ENCODE data around the gene RNF180. TPM values are rescaled to one million over a fixed set of nuclear protein-coding genes. Genes with fewer than 3 reads are reported as not detected.
"Not testable (repeated sequence)": the region's sequence is repeated elsewhere in the genome, so short reads cannot be mapped to it uniquely, and the experiment has no call there.

RNF180 gene
- total RNA-seq, 1 donor from 2014 or later: 7.9 TPM

GRCh38 chr5:64364426-64364825 is 198.8 kb downstream of the RNF180 start:
- TF ChIP-seq CTCF (IDR thresholded peaks at IDR 0.05): no peak
- H3K4me3 ChIP-seq: no peak overlapping the region
- H3K27ac ChIP-seq: no peak overlapping the region
- intact Hi-C loops (cut with DNase I): no loop called here
- DNase-seq (ENCODE audit: low spot score in 2 of 2): no peak
- no peaks in the 10 kb centered on the region for H3K4me1 ChIP-seq
- no peaks in the 10 kb centered on the region for H3K36me3 ChIP-seq
- no peaks in the 10 kb centered on the region for H3K27me3 ChIP-seq
- peaks cover 8 to 34% of the 10 kb centered on the region in 2 donors for H3K9me3 ChIP-seq

- Histone ChIP-seq H3K27ac (no peak overlapping the region), H3K9me3 (peaks cover 0 to 17% of the 10 kb centered on the region in 2 donors), H3K27me3 (no peaks in the 10 kb centered on the region), H3K36me3 (no peaks in the 10 kb centered on the region), H3K4me1 (no peaks in the 10 kb centered on the region), H3K4me3 (no peak overlapping the region)
- no peak for TF ChIP-seq CTCF (IDR thresholded peaks at IDR 0.05)
- DNase-seq (ENCODE audit: low spot score in 2 of 2): no peak
- intact Hi-C loops (cut with DNase I): no loop called here
Observed at GRCh38 chr5:64384765-64385164, 219.1 kb downstream of the RNF180 start.

- H3K9me3 ChIP-seq: peaks cover 0 to 18% of the 10 kb centered on the region in 2 donors
- intact Hi-C loops (cut with DNase I): no loop called here
- no peak overlapping the region for H3K4me3 ChIP-seq
- H3K4me1 ChIP-seq: no peaks in the 10 kb centered on the region
- H3K27me3 ChIP-seq: no peaks in the 10 kb centered on the region
- no peak overlapping the region for H3K27ac ChIP-seq
- H3K36me3 ChIP-seq: no peaks in the 10 kb centered on the region
- DNase-seq (ENCODE audit: low spot score in 2 of 2): no peak
- no peak for TF ChIP-seq CTCF (IDR thresholded peaks at IDR 0.05)
Observed at GRCh38 chr5:64397552-64397951, 231.9 kb downstream of the RNF180 start.

- DNase-seq (ENCODE audit: low spot score in 2 of 2); intact Hi-C loops (cut with DNase I): not testable (repeated sequence)
Observed at GRCh38 chr5:64398735-64399134, 233.1 kb downstream of the RNF180 start.

GRCh38 chr5:64407103-64407825 is 241.6 kb downstream of the RNF180 start:
- intact Hi-C loops (cut with DNase I); H3K4me1 ChIP-seq; H3K27me3 ChIP-seq; DNase-seq (ENCODE audit: low spot score in 2 of 2); H3K9me3 ChIP-seq; H3K4me3 ChIP-seq; H3K36me3 ChIP-seq; H3K27ac ChIP-seq: not testable (repeated sequence)

More at GRCh38 chr5:64398735-64399134, 233.1 kb downstream of the RNF180 start:
- not testable (repeated sequence) for H3K27ac ChIP-seq, H3K4me3 ChIP-seq, H3K27me3 ChIP-seq, H3K36me3 ChIP-seq, H3K4me1 ChIP-seq
- H3K9me3 ChIP-seq: peaks cover 0 to 15% of the 10 kb centered on the region in 2 donors

GRCh38 chr5:64417390-64417789 is 251.7 kb downstream of the RNF180 start:
- no peak overlapping the region for H3K4me3 ChIP-seq
- H3K9me3 ChIP-seq: no peaks in the 10 kb centered on the region
- no peak for TF ChIP-seq CTCF (IDR thresholded peaks at IDR 0.05)
- H3K4me1 ChIP-seq: no peaks in the 10 kb centered on the region
- no peaks in the 10 kb centered on the region for H3K27me3 ChIP-seq
- intact Hi-C loops (cut with DNase I): no loop called here
- no peak overlapping the region for H3K27ac ChIP-seq
- no peak for DNase-seq (ENCODE audit: low spot score in 2 of 2)
- no peaks in the 10 kb centered on the region for H3K36me3 ChIP-seq

DNA sequence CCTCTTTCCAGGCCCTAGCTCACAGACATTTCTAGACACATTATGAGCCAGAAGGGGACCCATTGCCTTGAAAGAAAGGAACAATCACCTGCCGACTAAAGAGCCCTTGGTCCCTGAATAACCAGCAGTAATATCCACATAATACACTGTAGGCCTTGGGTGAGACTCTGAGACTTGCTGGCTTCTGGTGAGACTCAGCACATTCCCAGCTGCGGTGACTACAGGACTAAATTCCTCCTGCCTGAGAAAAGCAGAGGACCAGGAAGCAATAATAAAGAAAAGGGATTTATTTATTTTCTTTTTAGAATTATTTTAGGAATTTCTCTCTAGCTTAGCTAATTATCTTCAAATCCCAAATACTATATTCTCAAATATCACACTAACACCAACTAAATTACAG is 252.4 kb downstream of the RNF180 start:
- TF ChIP-seq CTCF (IDR thresholded peaks at IDR 0.05): no peak
- intact Hi-C loops (cut with DNase I): no loop called here
- Histone ChIP-seq H3K36me3 (no peaks in the 10 kb centered on the region), H3K27ac (no peak overlapping the region), H3K4me3 (no peak overlapping the region), H3K27me3 (no peaks in the 10 kb centered on the region), H3K9me3 (no peaks in the 10 kb centered on the region), H3K4me1 (no peaks in the 10 kb centered on the region)
- DNase-seq (ENCODE audit: low spot score in 2 of 2): no peak

Measured in ascending aorta (tissue), 2 donors.